Keratinocyte (primary cell): ENCODE data around the gene BCAP31. TPM values are rescaled to one million over a fixed set of nuclear protein-coding genes. Genes with fewer than 3 reads are reported as not detected.

Source experiments
- DNase-seq: peaks from one replicate; pipeline ENCODE4 v3.0.0-alpha.2; 2011; ENCODE audit warnings: low read depth, missing footprints, low spot score
- FAIRE-seq: peaks from 2 replicates; lab custom pipeline; 2011; peaks lifted over from hg19 to GRCh38; lab: Jason Lieb, UNC
- H2AFZ ChIP-seq: 2 replicates; pipeline ENCODE4 v1.6.0; 2012; ENCODE audit warnings: low read length, control low read depth, inconsistent platforms; ENCODE audit not compliant: control insufficient read depth
- H3K27ac ChIP-seq: 2 replicates; pipeline ENCODE4 v1.5.1; 2011; ENCODE audit warnings: low read length; ENCODE audit not compliant: control insufficient read depth, insufficient read depth
- H3K27me3 ChIP-seq: 3 replicates; pipeline ENCODE4 v1.6.0; 2011; ENCODE audit warnings: low read length; ENCODE audit not compliant: control insufficient read depth, insufficient read depth; ENCODE audit errors: extremely low read depth
- H3K36me3 ChIP-seq, 2 experiments: 2 replicates in 1 of 2; 3 replicates in 1 of 2; pipeline ENCODE4 v1.5.1; 2011; ENCODE audit warnings: low read length in 2 of 2, mild to moderate bottlenecking in 1 of 2; ENCODE audit not compliant: control insufficient read depth in 2 of 2, insufficient read depth in 2 of 2; ENCODE audit errors: extremely low read depth in 1 of 2
- H3K4me1 ChIP-seq: 3 replicates; pipeline ENCODE4 v1.5.1; 2011; ENCODE audit warnings: low read length; ENCODE audit not compliant: control insufficient read depth, insufficient read depth; ENCODE audit errors: extremely low read depth
- H3K4me2 ChIP-seq: 3 replicates; pipeline ENCODE4 v1.6.0; 2011; ENCODE audit warnings: low read depth, low read length; ENCODE audit not compliant: control insufficient read depth, insufficient read depth; ENCODE audit errors: extremely low read depth
- H3K4me3 ChIP-seq, 3 experiments: fragments of 200-600 bp in 1 of 3; sonication (generic) in 1 of 3; 2 replicates in 2 of 3; 3 replicates in 1 of 3; pipeline ENCODE4 v1.5.1; 2011 to 2016; ENCODE audit warnings: low read length in 3 of 3, mild to moderate bottlenecking in 3 of 3, control low read depth in 2 of 3, inconsistent platforms in 1 of 3, low read depth in 1 of 3, mixed read lengths in 1 of 3, mixed run types in 1 of 3, moderate library complexity in 1 of 3; ENCODE audit not compliant: control insufficient read depth in 2 of 3, insufficient read depth in 2 of 3; ENCODE audit errors: extremely low read depth in 1 of 3
- H3K79me2 ChIP-seq: 2 replicates; pipeline ENCODE4 v1.6.0; 2012; ENCODE audit warnings: low read length; ENCODE audit not compliant: control insufficient read depth, insufficient read depth
- H3K9ac ChIP-seq: 3 replicates; pipeline ENCODE4 v1.6.0; 2011; ENCODE audit warnings: low read length; ENCODE audit not compliant: control insufficient read depth, insufficient read depth; ENCODE audit errors: extremely low read depth
- H3K9me1 ChIP-seq: 3 replicates; pipeline ENCODE4 v1.6.0; 2011; ENCODE audit warnings: low read length; ENCODE audit not compliant: control insufficient read depth, insufficient read depth; ENCODE audit errors: extremely low read depth
- H3K9me3 ChIP-seq: 2 replicates; pipeline ENCODE4 v1.5.1; 2012; ENCODE audit warnings: low read depth, low read length; ENCODE audit not compliant: control insufficient read depth
- H4K20me1 ChIP-seq: 3 replicates; pipeline ENCODE4 v1.6.0; 2011; ENCODE audit warnings: low read length; ENCODE audit not compliant: control insufficient read depth, insufficient read depth; ENCODE audit errors: extremely low read depth
- EZH2 ChIP-seq: IDR thresholded peaks from one replicate; pipeline ENCODE4 v1.6.1; 2012; ENCODE audit warnings: inconsistent platforms, mild to moderate bottlenecking, low read length, moderate library complexity
- dilution Hi-C: fragments of 300-500 bp; cut with MboI; formaldehyde crosslinking; loops from one replicate; pipeline ENCODE4 v1.7.0; 2020; ENCODE audit warnings: low sequenced_read_pairs; ENCODE audit not compliant: extremely low pct_ligation_motif_present
- polyA plus RNA-seq, 5 experiments: library from polyadenylated mRNA; depleted of rRNA in 3 of 5; stranded (reverse) in 3 of 5; stranded (forward) in 1 of 5; unstranded in 1 of 5; fragments of >200 nt; gene quantifications; 1 replicate in 1 of 5; 2 replicates in 3 of 5; 3 replicates in 1 of 5; pipeline versions ENCODE4 v1.2.1 to v1.2.3, GENCODE V29; 2011 to 2012; ENCODE audit warnings: missing spikeins in 2 of 5, low read depth in 1 of 5, low replicate concordance in 1 of 5
- TF ChIP-seq, protein P1 (sequence below), 3 experiments: IDR thresholded peaks in 1 of 3; conservative IDR thresholded peaks in 1 of 3; optimal IDR thresholded peaks in 1 of 3; 2 replicates in 2 of 3; 3 replicates in 1 of 3; pipeline versions ENCODE3 to v1.5.1; 2011; ENCODE audit warnings: low read length in 3 of 3, mild to moderate bottlenecking in 3 of 3, moderate library complexity in 2 of 3, control low read depth in 1 of 3, inconsistent platforms in 1 of 3; ENCODE audit not compliant: insufficient read depth in 2 of 3; ENCODE audit errors: extremely low read depth in 1 of 3

The BCAP31 gene
- polyA plus RNA-seq, 1 donor (not counting 4 experiments of a cell fraction or from before 2014, with no cell fraction given): 262 TPM

DNA sequence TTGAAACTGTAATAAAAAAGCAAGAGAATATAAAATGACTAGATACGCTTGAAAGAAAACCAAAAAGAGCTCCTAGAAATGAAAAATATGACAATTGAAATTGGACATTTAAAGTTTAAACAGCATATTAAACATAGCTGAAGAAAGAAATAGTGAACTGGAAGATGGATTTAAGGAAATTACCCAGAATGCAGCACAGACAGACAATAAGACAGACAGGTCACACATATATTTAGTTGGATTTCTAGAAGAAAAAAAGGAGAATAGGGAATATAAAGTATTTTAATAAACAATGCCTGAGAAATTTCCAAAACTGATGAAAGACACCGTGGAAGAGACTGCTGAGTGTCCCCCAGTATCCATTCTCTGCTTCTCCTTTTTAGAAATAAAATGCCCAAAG lies 70.6 kb downstream of the BCAP31 start:
- TF ChIP-seq EZH2: no peak
- TF ChIP-seq, protein P1, sequence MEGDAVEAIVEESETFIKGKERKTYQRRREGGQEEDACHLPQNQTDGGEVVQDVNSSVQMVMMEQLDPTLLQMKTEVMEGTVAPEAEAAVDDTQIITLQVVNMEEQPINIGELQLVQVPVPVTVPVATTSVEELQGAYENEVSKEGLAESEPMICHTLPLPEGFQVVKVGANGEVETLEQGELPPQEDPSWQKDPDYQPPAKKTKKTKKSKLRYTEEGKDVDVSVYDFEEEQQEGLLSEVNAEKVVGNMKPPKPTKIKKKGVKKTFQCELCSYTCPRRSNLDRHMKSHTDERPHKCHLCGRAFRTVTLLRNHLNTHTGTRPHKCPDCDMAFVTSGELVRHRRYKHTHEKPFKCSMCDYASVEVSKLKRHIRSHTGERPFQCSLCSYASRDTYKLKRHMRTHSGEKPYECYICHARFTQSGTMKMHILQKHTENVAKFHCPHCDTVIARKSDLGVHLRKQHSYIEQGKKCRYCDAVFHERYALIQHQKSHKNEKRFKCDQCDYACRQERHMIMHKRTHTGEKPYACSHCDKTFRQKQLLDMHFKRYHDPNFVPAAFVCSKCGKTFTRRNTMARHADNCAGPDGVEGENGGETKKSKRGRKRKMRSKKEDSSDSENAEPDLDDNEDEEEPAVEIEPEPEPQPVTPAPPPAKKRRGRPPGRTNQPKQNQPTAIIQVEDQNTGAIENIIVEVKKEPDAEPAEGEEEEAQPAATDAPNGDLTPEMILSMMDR (optimal IDR thresholded peaks at IDR 0.05 in 1 of 3, IDR thresholded peaks at IDR 0.05 in 1 of 3, conservative IDR thresholded peaks at IDR 0.05 in 1 of 3; ENCODE audit: extremely low read depth in 1 of 3, insufficient read depth in 2 of 3, low read length in 3 of 3): no peak

DNA sequence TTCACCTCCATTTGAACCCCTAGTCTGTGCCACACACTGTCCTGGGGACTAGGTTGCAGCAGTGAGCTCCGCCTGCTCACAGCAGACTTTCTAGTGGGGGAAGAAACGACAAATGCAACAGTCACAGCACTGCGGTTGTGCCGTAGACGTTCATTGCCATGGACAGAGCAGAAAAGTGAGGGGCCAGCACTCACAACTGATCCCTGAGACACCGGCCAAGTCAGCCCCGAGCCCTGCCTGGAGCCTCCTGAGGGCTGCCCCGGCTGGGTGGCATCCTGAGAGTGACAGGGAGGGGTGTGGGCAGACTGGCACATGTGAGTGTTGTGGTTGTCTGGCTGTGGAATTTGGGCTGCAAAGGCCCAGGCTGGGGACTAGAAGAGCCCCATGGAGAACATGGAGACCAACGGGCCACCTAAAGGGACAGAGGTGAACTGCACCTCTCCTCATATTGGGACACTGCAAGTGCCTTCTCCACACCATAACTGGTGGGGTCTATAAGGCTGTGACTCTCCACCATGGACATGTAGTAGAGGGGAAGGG lies 72.6 kb downstream of the BCAP31 start:
- Histone ChIP-seq H3K27ac (no peak overlapping the region), H4K20me1 (no peaks in the 10 kb centered on the region), H3K79me2 (no peaks in the 10 kb centered on the region), H3K9ac (no peak overlapping the region), H2AFZ (no peak overlapping the region), H3K4me1 (peaks cover 1% of the 10 kb centered on the region), H3K9me1 (no peaks in the 10 kb centered on the region), H3K27me3 (peaks cover 16% of the 10 kb centered on the region), H3K4me3 (no peak overlapping the region), H3K9me3 (no peaks in the 10 kb centered on the region), H3K4me2 (no peak overlapping the region), H3K36me3 (no peaks in the 10 kb centered on the region)
- dilution Hi-C loops: no loop called here
- DNase-seq (no peak), FAIRE-seq (no peak)
- TF ChIP-seq, protein P1 (optimal IDR thresholded peaks at IDR 0.05 in 1 of 3, IDR thresholded peaks at IDR 0.05 in 1 of 3, conservative IDR thresholded peaks at IDR 0.05 in 1 of 3; ENCODE audit: extremely low read depth in 1 of 3, insufficient read depth in 2 of 3, low read length in 3 of 3): peak; percentile 27 to 55 (median 47)
- TF ChIP-seq EZH2: no peak

More for the DNA sequence above, 70.6 kb downstream of the BCAP31 start:
- FAIRE-seq (no peak), DNase-seq (no peak)
- H3K36me3 ChIP-seq: no peaks in the 10 kb centered on the region
- H3K4me1 ChIP-seq: no peaks in the 10 kb centered on the region
- dilution Hi-C loops: no loop called here
- no peaks in the 10 kb centered on the region for H4K20me1 ChIP-seq
- no peak overlapping the region for H3K4me2 ChIP-seq
- H3K9me3 ChIP-seq: no peaks in the 10 kb centered on the region
- H3K9me1 ChIP-seq: no peaks in the 10 kb centered on the region
- H3K79me2 ChIP-seq: no peaks in the 10 kb centered on the region
- no peak overlapping the region for H3K9ac ChIP-seq
- no peak overlapping the region for H2AFZ ChIP-seq
- H3K4me3 ChIP-seq: no peak overlapping the region
- H3K27me3 ChIP-seq: peaks cover 6% of the 10 kb centered on the region
- H3K27ac ChIP-seq: no peak overlapping the region
